Smooth muscle cell (in vitro differentiated cells): ENCODE data around the gene GPSM1. TPM values are rescaled to one million over a fixed set of nuclear protein-coding genes. Genes with fewer than 3 reads are reported as not detected.

Experiments used
- DNase-seq: peaks from one replicate; lab custom pipeline; 2025; ENCODE audit not compliant: unreplicated experiment; lab: John Stamatoyannopoulos, UW
- H2AFZ ChIP-seq: fragments of 200-600 bp; sonication (generic); 2 replicates; pipeline ENCODE4 v1.6.0; 2016; ENCODE audit warnings: antibody characterized with exemption, low read depth, mild to moderate bottlenecking
- H3F3A ChIP-seq: fragments of 200-600 bp; sonication (generic); 2 replicates; pipeline ENCODE4 v1.6.0; 2017; ENCODE audit warnings: antibody characterized with exemption, low read depth
- H3K27ac ChIP-seq: fragments of 200-600 bp; sonication (generic); 2 replicates; pipeline ENCODE4 v1.5.1; 2016; ENCODE audit warnings: low read depth, mild to moderate bottlenecking
- H3K27me3 ChIP-seq: fragments of 200-600 bp; sonication (generic); 2 replicates; pipeline ENCODE4 v1.6.1; 2016; ENCODE audit warnings: low read depth, mild to moderate bottlenecking
- H3K36me3 ChIP-seq: fragments of 200-600 bp; sonication (generic); 2 replicates; pipeline ENCODE4 v1.5.1; 2016; ENCODE audit warnings: low read depth
- H3K4me1 ChIP-seq: fragments of 200-600 bp; sonication (generic); 2 replicates; pipeline ENCODE4 v1.5.1; 2016; ENCODE audit warnings: low read depth
- H3K4me2 ChIP-seq: fragments of 200-600 bp; sonication (generic); 2 replicates; pipeline ENCODE4 v1.6.0; 2016; ENCODE audit warnings: mild to moderate bottlenecking
- H3K4me3 ChIP-seq: fragments of 200-600 bp; sonication (generic); 2 replicates; pipeline ENCODE4 v1.5.1; 2016; ENCODE audit warnings: mild to moderate bottlenecking
- H3K79me2 ChIP-seq: fragments of 200-600 bp; sonication (generic); 2 replicates; pipeline ENCODE4 v1.6.0; 2016; ENCODE audit warnings: low read depth, mild to moderate bottlenecking
- H3K9ac ChIP-seq: fragments of 200-600 bp; sonication (generic); 2 replicates; pipeline ENCODE4 v1.6.0; 2016; ENCODE audit warnings: low read depth
- H3K9me3 ChIP-seq: fragments of 200-600 bp; sonication (generic); replicated peaks from 2 replicates; pipeline ENCODE4 v1.5.1; 2016; ENCODE audit warnings: low read depth
- H4K20me1 ChIP-seq: fragments of 200-600 bp; sonication (generic); 2 replicates; pipeline ENCODE4 v1.6.0; 2016; ENCODE audit warnings: low read depth
- CTCF ChIP-seq: fragments of 200-600 bp; sonication (generic); IDR thresholded peaks from 2 replicates; pipeline ENCODE4 v1.5.1; 2017; ENCODE audit warnings: borderline replicate concordance, mild to moderate bottlenecking, antibody characterized with exemption; ENCODE audit not compliant: insufficient read depth, poor library complexity, severe bottlenecking
- WGBS: methylation state at CpG from one replicate; pipeline ENCODE4 v1.1.7; 2016; ENCODE audit warnings: low lambda C conversion rate; 5-methylcytosine and 5-hydroxymethylcytosine counted together
- polyA plus RNA-seq: library from polyadenylated mRNA; unstranded; fragments of >200 nt; fragmentation: Nextera tagmentation; extraction: Ambion mirVana; gene quantifications from 2 replicates; pipeline ENCODE4 v1.2.1, GENCODE V29; 2016
- total RNA-seq: library from RNA; depleted of rRNA; stranded (reverse); fragments of >200 nt; gene quantifications from 2 replicates; pipeline ENCODE4 v1.2.3, GENCODE V29; 2014

GPSM1 gene
- total and polyA plus RNA-seq, 2 experiments from 2014 or later: 21.1 to 45.9 TPM

GRCh38 chr9:136324501-136325300, 2.6 kb upstream of the GPSM1 start:
- no peak overlapping the region for H3K4me3 ChIP-seq
- H3K79me2 ChIP-seq: peaks cover 20% of the 10 kb centered on the region
- no peak overlapping the region for H3K9ac ChIP-seq
- H3K9me3 ChIP-seq: no peaks in the 10 kb centered on the region
- no peak for TF ChIP-seq CTCF
- H3K4me1 ChIP-seq: peaks cover 27% of the 10 kb centered on the region
- H3F3A ChIP-seq: peaks cover 6% of the 10 kb centered on the region
- H4K20me1 ChIP-seq: peaks cover 18% of the 10 kb centered on the region
- no peak for DNase-seq
- no peaks in the 10 kb centered on the region for H3K36me3 ChIP-seq
- 83% methylated on average over 24 of the region's 24 CpGs for WGBS
- H2AFZ ChIP-seq: no peak overlapping the region
- no peaks in the 10 kb centered on the region for H3K27me3 ChIP-seq
- H3K27ac ChIP-seq: no peak overlapping the region
- no peak overlapping the region for H3K4me2 ChIP-seq

GRCh38 chr9:136325358-136325757, 2.0 kb upstream of the GPSM1 start:
- 97% methylated on average over 13 of the region's 13 CpGs for WGBS
- Histone ChIP-seq H4K20me1 (peaks cover 25% of the 10 kb centered on the region), H3K9me3 (no peaks in the 10 kb centered on the region), H3K4me2 (no peak overlapping the region), H3K4me1 (peaks cover 27% of the 10 kb centered on the region), H3K36me3 (no peaks in the 10 kb centered on the region), H2AFZ (no peak overlapping the region), H3K27ac (no peak overlapping the region), H3F3A (peaks cover 6% of the 10 kb centered on the region), H3K9ac (no peak overlapping the region), H3K79me2 (peaks cover 26% of the 10 kb centered on the region), H3K4me3 (no peak overlapping the region), H3K27me3 (no peaks in the 10 kb centered on the region)
- no peak for TF ChIP-seq CTCF
- no peak for DNase-seq

- TF ChIP-seq CTCF: no peak
- H4K20me1 ChIP-seq: peaks cover 33% of the 10 kb centered on the region
- peak overlapping the region; percentile 60 for H3K4me3 ChIP-seq
These were observed 1.1 kb upstream of the GPSM1 start for GRCh38 chr9:136326061-136326760.

More at GRCh38 chr9:136326061-136326760, 1.1 kb upstream of the GPSM1 start:
- Histone ChIP-seq H3K9ac (peak overlapping the region; percentile 49), H3K9me3 (no peaks in the 10 kb centered on the region), H3K27ac (peak overlapping the region; percentile 80), H3K79me2 (peaks cover 35% of the 10 kb centered on the region), H2AFZ (no peak overlapping the region), H3K4me2 (peak overlapping the region; percentile 96), H3F3A (peaks cover 6% of the 10 kb centered on the region), H3K4me1 (peaks cover 27% of the 10 kb centered on the region), H3K27me3 (no peaks in the 10 kb centered on the region), H3K36me3 (no peaks in the 10 kb centered on the region)
- WGBS: 29% methylated on average over 28 of the region's 28 CpGs
- DNase-seq: no peak
